ENCODE data around the gene MAP3K3.

DNA sequence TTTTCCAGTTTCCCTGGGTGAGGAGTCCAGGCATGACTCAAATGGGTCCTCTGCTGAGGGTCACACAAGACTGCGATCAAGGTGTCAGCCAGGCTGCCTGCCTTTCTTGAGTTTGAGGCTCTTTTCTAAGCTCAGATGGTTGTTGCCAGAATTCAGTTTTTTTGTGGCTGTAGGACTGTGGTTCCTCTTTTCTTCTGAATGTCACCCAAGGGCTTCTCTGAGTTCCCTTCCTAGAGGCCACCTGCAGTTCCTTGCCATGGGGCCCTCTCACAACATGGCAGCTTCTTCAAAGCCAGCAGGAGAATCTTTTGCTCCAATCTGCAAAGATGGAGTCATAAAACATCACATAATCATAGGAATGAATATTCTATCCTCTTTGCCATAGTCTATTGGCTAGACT is 60.2 kb downstream of the MAP3K3 start:
- TF ChIP-seq, protein P1, sequence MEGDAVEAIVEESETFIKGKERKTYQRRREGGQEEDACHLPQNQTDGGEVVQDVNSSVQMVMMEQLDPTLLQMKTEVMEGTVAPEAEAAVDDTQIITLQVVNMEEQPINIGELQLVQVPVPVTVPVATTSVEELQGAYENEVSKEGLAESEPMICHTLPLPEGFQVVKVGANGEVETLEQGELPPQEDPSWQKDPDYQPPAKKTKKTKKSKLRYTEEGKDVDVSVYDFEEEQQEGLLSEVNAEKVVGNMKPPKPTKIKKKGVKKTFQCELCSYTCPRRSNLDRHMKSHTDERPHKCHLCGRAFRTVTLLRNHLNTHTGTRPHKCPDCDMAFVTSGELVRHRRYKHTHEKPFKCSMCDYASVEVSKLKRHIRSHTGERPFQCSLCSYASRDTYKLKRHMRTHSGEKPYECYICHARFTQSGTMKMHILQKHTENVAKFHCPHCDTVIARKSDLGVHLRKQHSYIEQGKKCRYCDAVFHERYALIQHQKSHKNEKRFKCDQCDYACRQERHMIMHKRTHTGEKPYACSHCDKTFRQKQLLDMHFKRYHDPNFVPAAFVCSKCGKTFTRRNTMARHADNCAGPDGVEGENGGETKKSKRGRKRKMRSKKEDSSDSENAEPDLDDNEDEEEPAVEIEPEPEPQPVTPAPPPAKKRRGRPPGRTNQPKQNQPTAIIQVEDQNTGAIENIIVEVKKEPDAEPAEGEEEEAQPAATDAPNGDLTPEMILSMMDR (IDR thresholded peaks at IDR 0.05; ENCODE audit: extremely low read depth in 1 of 2, insufficient read depth in 1 of 2, low read depth in 1 of 2, low read length in 2 of 2), result no peak
- TF ChIP-seq POLR2A (IDR thresholded peaks at IDR 0.05; ENCODE audit: low read depth, low read length), result no peak
- no peak for TF ChIP-seq POLR2AphosphoS5 (IDR thresholded peaks at IDR 0.05; ENCODE audit: insufficient read depth, low read depth, low read length)
- no peak for TF ChIP-seq MYC (IDR thresholded peaks at IDR 0.05; ENCODE audit: low read depth, low read length)
- TF ChIP-seq FOS (IDR thresholded peaks at IDR 0.05; ENCODE audit: borderline replicate concordance, insufficient read depth, low read length), result no peak
- no peak for TF ChIP-seq JUN (IDR thresholded peaks at IDR 0.05; ENCODE audit: borderline replicate concordance, insufficient read depth, insufficient read length, low read depth)
- no peak for TF ChIP-seq MAX (IDR thresholded peaks at IDR 0.05; ENCODE audit: insufficient read depth, insufficient read length)
- no peak for TF ChIP-seq EZH2 (IDR thresholded peaks at IDR 0.05; ENCODE audit: borderline replicate concordance, low read depth, low read length, severe bottlenecking)
